GM21390 (cell line): Measurements from ENCODE around the gene PIK3CA.
"Not testable (repeated sequence)": the region's sequence is repeated elsewhere in the genome, so short reads cannot be mapped to it uniquely, and the experiment has no call there.

Experiments
- ATAC-seq: cut with Tn5 transposase; IDR thresholded peaks from one replicate; pipeline ENCODE4 v1.9.1; 2021; ENCODE audit not compliant: unreplicated experiment

The PIK3CA gene

DNA sequence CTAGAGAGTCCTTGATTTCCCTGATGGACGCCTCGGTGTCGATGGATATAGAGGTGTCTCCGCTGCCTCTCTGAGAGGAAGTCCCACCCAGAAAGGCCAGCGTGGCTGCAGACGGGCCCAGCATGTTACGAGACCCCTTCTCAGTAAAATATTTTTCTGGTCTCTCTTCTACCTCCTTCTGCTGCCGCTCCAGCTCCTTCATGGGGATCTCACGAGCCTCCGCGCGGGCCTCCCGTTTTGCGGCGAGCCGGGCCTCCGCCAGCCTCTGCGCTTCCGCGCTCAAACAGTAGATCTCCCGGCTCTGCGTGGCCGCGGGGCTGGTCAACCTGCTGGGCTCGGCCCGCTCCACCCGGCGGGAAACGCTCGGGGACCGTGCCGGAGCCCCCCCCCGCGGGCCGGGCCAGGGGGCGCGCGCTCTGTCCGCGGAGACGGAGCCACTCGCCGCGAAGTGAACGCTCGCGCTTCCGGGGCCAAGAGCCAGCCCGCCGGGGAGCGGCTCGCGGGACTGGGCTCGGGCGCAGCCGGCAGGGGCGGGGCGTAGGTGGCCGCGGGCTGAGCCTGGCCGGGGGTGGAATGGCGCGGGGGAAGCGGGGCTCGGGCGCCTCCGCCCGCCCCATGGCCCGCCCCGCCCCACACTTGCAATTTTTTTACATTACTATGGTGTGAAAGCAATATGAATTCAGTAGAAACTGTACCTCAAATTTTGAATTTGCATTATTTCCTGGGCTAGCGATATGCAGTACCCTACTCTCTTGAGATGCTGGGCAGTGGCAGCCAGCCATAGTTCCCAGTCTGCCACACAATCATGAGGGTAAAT lies 113.0 kb downstream of the PIK3CA start:
- ATAC-seq: peak; percentile 89

GRCh38 chr3:179263134-179263533 lies 115.0 kb downstream of the PIK3CA start:
- ATAC-seq: no peak

GRCh38 chr3:179264449-179264848 lies 116.3 kb downstream of the PIK3CA start:
- no peak for ATAC-seq

GRCh38 chr3:179265092-179265491 lies 116.9 kb downstream of the PIK3CA start:
- no peak for ATAC-seq

- peak; percentile 39 for ATAC-seq
These were observed 117.7 kb downstream of the PIK3CA start for GRCh38 chr3:179265875-179266274.

- ATAC-seq: no peak
These were observed 118.6 kb downstream of the PIK3CA start for GRCh38 chr3:179266701-179267211.

DNA sequence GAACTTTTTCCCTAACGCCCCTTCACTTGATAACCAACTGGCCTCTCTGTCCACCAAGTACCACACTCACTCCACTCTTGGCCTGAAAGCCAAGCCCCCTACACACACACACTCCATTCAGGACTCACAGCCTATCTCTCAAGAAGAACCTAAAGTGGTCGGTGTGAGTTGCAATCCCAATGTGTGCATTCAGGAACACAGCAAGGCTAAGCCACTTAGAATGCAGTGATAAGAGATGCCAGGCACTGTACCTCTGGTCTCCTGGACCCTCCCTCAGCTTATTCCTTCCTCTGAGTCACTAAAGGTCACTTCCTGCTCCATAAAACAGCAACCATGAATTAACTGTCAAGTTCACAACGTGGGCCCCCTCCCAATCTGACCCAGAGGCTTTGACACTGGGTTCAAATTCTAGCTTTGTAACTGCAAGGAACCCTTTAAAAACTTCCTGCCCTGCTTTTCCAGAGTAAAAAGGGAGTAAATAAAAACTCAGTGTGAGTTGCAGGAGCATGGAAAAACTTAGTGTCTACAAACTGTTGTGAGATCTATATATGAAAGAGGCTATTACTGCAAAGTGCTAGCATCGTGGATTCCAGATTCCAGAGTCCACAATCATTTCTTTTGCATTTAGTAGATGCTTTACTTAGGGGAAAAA lies 120.4 kb downstream of the PIK3CA start:
- no peak for ATAC-seq

- no peak for ATAC-seq
These were observed 121.1 kb downstream of the PIK3CA start for GRCh38 chr3:179269152-179269707.

GRCh38 chr3:179272385-179272784 lies 124.2 kb downstream of the PIK3CA start:
- no peak for ATAC-seq

DNA sequence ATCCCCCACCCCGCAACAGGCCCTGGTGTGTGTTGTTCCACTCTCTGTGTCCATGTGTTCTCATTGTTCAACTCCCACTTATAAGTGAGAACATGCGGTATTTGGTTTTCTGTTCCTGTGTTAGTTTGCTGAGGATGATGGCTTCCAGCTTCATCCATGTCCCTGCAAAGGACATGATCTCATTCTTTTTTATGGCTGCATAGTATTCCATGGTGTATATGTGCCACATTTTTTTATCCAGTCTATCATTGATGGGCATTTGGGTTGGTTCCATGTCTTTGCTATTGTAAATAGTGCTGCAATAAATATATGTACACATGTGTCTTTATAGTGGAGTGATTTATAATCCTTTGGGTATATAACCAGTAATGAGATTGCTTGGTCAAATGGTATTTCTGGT lies 126.3 kb downstream of the PIK3CA start:
- ATAC-seq: not testable (repeated sequence)

- no peak for ATAC-seq
These were observed 127.8 kb downstream of the PIK3CA start for GRCh38 chr3:179276001-179276400.

- ATAC-seq: no peak
These were observed 128.6 kb downstream of the PIK3CA start for GRCh38 chr3:179276743-179277142.

GRCh38 chr3:179278151-179278550 lies 130.0 kb downstream of the PIK3CA start:
- no peak for ATAC-seq

GRCh38 chr3:179278932-179279693 lies 131.0 kb downstream of the PIK3CA start:
- ATAC-seq: no peak

- ATAC-seq: no peak
These were observed 131.7 kb downstream of the PIK3CA start for GRCh38 chr3:179279837-179280236.

GRCh38 chr3:179281825-179282224 lies 133.7 kb downstream of the PIK3CA start:
- no peak for ATAC-seq

- no peak for ATAC-seq
These were observed 138.2 kb downstream of the PIK3CA start for GRCh38 chr3:179286331-179286730.

DNA sequence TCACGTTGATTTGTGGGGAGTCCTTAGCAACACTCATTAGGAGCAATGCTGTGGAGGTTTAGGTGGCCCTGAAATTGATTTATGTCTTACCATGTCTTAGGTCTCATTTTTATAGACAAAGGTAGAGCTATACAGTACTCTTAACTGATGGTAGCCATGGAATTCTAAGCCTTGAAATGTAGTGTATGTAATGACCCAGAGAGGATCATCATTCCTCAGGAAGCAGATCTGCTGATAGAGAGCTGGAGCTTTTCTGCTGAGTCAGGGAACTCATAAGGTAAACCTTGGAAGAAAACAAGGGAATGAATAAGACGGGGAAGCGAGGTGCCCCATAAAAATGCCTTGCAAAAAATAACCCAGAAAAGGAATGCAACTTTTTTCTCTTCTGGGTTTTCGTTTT lies 140.7 kb downstream of the PIK3CA start:
- ATAC-seq: no peak

DNA sequence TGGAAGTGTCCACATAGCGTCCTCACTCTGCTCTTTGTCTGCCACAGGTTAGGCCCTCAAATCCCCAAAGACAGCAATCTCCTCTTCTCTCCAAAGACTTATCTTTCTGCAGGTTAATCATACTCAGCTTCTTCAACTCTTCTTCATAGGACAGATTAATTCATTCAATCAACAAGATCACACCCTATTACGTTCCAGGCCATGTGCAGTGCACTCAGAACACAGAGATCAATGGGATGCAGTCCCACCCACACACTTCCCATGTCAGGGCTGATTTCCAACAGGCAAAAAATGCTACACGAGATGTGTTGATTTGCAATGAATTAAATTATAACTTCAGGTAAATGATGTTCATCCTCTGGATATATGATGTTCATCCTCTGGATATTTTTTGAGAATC lies 141.1 kb downstream of the PIK3CA start:
- ATAC-seq: no peak
